ENCODE measurements around the gene SUPV3L1.
"Not testable (repeated sequence)": the region's sequence is repeated elsewhere in the genome, so short reads cannot be mapped to it uniquely, and the experiment has no call there.

SUPV3L1 gene

GRCh38 chr10:69232736-69233480 lies 52.9 kb downstream of the SUPV3L1 start:
- DNase-seq = peak; percentile 19

- DNase-seq = no peak
These were observed 54.4 kb downstream of the SUPV3L1 start for GRCh38 chr10:69234447-69234846.

DNA sequence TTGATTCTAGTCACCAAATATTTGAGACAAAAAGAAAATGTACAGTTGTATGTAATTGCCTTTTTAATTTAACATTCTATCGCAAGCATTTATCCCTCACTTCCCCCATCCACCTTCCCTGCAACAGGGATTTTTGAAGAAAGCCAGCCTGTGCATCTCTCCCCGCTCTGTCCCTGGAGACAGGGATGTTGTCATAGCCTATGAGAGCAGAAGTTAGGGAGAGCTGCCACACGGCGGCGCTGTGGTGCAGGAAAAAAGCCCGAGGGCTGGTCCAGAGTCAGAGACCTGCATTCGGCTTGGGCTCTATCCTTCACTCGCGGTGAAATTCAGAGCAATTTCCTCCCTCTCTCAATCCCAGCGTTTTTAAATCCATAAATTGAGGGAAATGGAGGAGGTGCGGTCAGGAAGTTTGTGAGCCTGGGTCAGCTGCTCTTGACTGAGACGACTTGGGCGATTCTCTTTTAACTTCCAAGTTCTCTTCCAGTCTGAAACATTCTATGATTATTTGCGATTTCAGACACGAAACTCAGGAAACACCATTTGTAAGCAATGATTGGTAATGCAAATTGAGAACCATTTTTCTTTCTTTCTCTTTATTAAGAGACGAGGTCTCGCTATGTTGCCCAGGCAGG lies 57.6 kb downstream of the SUPV3L1 start:
- peak; percentile 97 for DNase-seq

GRCh38 chr10:69239136-69239535 lies 59.1 kb downstream of the SUPV3L1 start:
- no peak for DNase-seq

DNA sequence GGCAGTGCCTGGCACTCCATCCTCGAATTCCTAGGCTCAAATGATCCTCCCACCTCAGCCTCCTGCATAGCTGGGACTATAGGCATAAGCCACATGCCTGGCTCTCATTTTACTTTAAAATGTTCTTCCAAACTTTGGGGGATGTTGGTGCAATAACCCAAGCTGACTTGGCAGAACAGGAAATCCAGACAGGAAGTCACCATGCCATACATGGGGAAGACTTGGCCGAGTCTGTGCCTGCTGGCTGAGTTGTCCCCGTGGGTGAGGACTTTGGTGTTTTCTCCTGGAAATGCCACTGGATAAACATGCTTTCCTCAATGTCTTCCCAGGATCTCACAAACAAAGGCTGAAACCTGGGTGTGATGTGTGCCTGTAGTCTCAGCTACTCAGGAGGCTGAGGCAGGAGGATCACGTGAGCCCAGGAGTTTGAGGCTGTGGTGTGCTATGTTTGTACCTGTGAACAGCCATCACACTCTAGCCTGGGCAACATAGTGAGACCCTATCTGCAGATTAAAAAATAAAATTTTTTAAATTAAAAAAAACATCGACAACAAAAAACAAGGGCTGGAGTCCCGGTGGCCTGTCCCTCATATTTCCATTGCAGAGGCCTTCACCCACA lies 59.9 kb downstream of the SUPV3L1 start:
- no peak for DNase-seq

- no peak for DNase-seq
These were observed 60.4 kb downstream of the SUPV3L1 start for GRCh38 chr10:69240455-69240854.

GRCh38 chr10:69241575-69241974 lies 61.5 kb downstream of the SUPV3L1 start:
- DNase-seq = no peak

- no peak for DNase-seq
These were observed 62.2 kb downstream of the SUPV3L1 start for GRCh38 chr10:69242040-69242851.

GRCh38 chr10:69242852-69243212 lies 62.8 kb downstream of the SUPV3L1 start:
- DNase-seq = peak; percentile 56

DNA sequence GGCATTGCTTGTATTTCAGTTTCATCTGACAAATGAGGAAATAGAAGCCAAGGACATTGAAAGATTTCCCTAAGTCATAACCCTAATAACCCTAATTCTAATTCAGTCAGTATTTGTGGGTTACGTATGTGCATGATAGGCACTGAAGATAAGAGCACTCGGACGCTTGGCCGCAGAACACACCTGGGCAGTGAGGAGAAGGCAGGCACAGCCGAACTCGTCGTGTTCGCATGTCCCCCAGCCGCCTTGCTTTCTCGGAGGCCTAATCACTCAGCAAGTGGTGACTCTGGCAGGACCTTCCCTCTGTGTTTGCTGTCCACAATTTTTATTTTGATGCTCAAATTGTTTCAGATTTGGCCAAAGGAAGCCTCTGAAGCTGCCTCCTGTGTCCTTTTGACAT lies 63.8 kb downstream of the SUPV3L1 start:
- no peak for DNase-seq

DNA sequence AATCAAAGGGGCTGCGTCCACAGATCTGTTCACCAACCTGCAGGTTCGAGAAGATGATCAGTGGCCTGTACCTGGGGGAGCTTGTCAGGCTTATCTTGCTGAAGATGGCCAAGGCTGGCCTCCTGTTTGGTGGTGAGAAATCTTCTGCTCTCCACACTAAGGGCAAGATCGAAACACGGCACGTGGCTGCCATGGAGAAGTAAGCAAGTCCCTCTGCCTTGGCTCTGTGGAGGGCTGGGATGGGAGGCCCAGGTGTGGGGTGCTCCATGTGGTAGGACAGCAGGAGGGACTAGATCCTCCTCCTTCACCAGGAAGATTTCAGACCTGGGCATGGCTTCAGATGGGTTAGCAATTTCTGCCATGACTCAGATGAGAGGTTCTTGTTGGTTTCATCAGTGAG lies 66.0 kb downstream of the SUPV3L1 start:
- DNase-seq = no peak

GRCh38 chr10:69246581-69247312 lies 66.7 kb downstream of the SUPV3L1 start:
- DNase-seq = no peak

- no peak for DNase-seq
These were observed 67.3 kb downstream of the SUPV3L1 start for GRCh38 chr10:69247313-69247710.

- no peak for DNase-seq
These were observed 68.2 kb downstream of the SUPV3L1 start for GRCh38 chr10:69248117-69248730.

DNA sequence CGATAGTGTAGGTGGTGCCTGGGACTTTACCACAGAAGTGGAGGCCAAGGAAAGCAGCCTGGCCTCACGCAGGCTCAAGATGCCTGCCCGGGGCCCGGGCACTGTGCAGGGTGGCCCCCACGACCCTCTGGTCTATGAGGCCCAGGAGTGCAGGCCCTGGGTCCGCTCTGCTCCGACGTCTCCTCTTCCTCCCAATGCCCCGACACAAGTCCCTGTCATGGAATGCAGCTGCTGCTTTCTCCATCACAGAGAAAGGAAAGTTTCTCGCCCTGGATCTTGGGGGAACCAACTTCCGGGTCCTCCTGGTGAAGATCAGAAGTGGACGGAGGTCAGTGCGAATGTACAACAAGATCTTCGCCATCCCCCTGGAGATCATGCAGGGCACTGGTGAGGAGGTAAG lies 70.0 kb downstream of the SUPV3L1 start:
- no peak for DNase-seq

- DNase-seq = not testable (repeated sequence)
These were observed 71.4 kb downstream of the SUPV3L1 start for GRCh38 chr10:69251417-69251816.

GRCh38 chr10:69253171-69253570 lies 73.1 kb downstream of the SUPV3L1 start:
- no peak for DNase-seq

- DNase-seq = no peak
These were observed 74.8 kb downstream of the SUPV3L1 start for GRCh38 chr10:69254877-69255276.
